ENCODE data around the gene HRG.
"Not testable (repeated sequence)": the region's sequence is repeated elsewhere in the genome, so short reads cannot be mapped to it uniquely, and the experiment has no call there.

Gene HRG

DNA sequence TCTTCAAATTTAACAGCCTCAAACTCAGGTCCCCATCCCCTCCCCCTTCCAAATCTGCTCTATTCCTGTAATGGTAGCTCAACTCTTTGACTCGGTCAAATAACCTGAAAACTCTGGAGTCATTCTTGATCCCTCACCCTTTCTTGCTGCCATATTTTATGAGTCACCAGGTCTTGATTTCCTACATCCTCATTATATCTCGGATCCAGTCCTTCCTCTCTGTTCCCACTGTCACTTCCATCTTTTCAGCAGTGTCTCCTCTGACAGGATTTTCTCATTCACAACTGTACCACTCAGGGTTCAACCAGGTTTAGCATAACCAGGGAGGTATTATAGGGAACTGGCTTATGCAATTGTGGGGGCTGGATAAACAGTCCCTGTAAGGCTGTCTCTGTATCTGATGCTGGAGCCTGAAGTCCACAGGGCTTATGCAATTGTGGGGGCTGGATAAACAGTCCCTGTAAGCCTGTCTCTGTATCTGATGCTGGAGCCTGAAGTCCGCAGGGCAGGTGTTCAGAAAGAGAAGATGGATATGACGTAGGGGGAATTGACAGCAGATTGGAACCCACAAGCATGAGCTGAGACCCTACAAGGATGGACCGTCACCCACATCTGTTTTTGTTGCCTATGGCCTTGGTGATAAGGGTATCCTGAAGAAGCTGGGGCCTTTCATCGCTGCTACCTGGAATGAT lies 34.7 kb upstream of the HRG start:
- no peak for DNase-seq
- no peaks in the 10 kb centered on the region for H3K9me3 Mint-ChIP-seq
- H3K4me3 Mint-ChIP-seq, result no peak overlapping the region
- peaks cover 12% of the 10 kb centered on the region for H3K27me3 Mint-ChIP-seq
- H3K36me3 Mint-ChIP-seq (ENCODE audit: low read depth), result no peaks in the 10 kb centered on the region
- no peaks in the 10 kb centered on the region for H3K4me1 Mint-ChIP-seq (ENCODE audit: low read depth)
- H3K27ac Mint-ChIP-seq, result no peak overlapping the region

DNA sequence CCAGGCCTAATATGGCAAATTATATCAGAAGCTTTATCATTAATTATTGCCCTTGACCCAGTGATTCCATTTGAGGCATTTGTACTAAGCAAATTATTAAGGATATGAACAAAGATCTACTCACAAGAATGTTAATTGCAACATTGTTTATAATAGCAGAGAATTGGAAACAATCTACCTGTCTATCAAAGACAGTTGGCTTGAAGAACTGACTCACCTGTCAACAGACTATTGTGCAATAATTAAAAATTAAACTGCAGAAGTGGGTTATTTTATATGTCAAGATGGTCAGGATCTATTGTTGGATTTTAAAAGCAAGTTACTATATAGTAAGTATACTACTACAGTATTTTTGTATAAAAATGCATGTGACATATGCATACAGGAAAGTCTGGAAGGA lies 32.3 kb upstream of the HRG start:
- Mint-ChIP-seq H3K36me3 (ENCODE audit: low read depth) (no peaks in the 10 kb centered on the region), H3K4me3 (no peak overlapping the region), H3K4me1 (ENCODE audit: low read depth) (no peaks in the 10 kb centered on the region), H3K27ac (no peak overlapping the region), H3K27me3 (peaks cover 9% of the 10 kb centered on the region), H3K9me3 (no peaks in the 10 kb centered on the region)
- DNase-seq, result no peak

DNA sequence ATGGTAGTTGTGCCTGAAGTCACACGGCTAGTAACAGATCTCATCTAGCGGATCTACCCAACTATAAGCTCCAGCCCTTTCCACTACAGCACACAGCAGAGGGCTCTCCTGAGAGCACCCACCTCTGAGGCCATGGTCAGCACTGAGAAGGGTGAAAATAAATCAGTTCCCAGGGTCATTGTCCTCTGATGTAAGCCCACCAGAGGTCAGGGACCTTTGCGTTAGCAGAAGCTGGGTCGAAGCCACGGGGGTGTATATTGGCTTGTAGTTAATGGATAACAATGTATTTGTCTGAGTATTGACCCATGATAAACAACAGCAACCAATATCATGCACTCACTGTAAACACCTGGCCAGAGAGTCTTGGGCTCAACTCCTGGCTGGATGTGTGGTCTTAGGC lies 31.6 kb upstream of the HRG start:
- H3K27ac Mint-ChIP-seq; H3K36me3 Mint-ChIP-seq (ENCODE audit: low read depth); H3K9me3 Mint-ChIP-seq; DNase-seq; H3K4me1 Mint-ChIP-seq (ENCODE audit: low read depth); H3K4me3 Mint-ChIP-seq: not testable (repeated sequence)
- peaks cover 13% of the 10 kb centered on the region for H3K27me3 Mint-ChIP-seq

DNA sequence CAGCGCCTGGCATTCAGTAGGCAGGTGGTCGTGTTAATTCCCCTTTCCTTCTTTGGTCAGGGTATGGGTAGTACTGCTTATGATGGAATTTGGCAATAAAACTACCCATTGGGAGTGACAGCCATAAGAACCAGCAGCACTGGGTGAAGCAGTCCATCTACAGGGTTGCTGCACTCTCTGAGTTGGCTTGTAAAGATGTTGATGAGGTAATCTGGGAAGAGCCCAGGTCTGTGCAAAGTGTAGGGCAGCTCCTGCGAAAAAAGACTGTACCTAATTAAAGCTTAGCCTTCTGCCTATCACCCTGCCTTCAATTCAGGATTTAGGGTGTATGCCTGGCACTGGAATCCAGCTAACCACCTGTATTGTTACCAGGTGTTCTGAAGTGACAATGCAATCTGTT lies 30.3 kb upstream of the HRG start:
- no peaks in the 10 kb centered on the region for H3K4me1 Mint-ChIP-seq (ENCODE audit: low read depth)
- no peaks in the 10 kb centered on the region for H3K9me3 Mint-ChIP-seq
- no peak overlapping the region for H3K27ac Mint-ChIP-seq
- DNase-seq, result no peak
- H3K4me3 Mint-ChIP-seq, result no peak overlapping the region
- H3K36me3 Mint-ChIP-seq (ENCODE audit: low read depth), result no peaks in the 10 kb centered on the region
- peaks cover 13% of the 10 kb centered on the region for H3K27me3 Mint-ChIP-seq

- peaks cover 8% of the 10 kb centered on the region for H3K4me1 Mint-ChIP-seq (ENCODE audit: low read depth)
- H3K36me3 Mint-ChIP-seq (ENCODE audit: low read depth), result no peaks in the 10 kb centered on the region
- peaks cover 11% of the 10 kb centered on the region for H3K27me3 Mint-ChIP-seq
- no peak overlapping the region for H3K27ac Mint-ChIP-seq
- H3K4me3 Mint-ChIP-seq, result no peak overlapping the region
- no peak for DNase-seq
- no peaks in the 10 kb centered on the region for H3K9me3 Mint-ChIP-seq
These were observed 29.3 kb upstream of the HRG start for GRCh38 chr3:186636536-186636935.

DNA sequence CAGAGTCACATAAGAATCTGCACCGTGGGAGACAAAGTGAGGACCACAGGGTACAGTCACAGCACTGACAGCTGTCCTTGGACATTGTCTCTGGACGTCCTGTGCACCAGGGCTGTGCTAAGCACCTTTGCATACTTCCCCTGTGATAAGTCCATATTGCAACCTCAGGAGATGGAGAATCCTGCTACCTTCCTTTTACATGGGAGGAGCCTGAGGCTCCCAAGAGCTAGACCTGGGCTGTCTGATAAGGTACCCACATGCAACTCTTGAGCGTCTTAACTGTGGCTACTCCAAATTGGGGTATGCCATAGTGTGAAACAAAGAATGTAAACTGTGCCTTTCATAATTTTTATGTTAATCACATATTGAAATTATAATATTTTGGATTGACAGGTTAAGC lies 28.1 kb upstream of the HRG start:
- Mint-ChIP-seq H3K9me3 (no peaks in the 10 kb centered on the region), H3K27me3 (peaks cover 11% of the 10 kb centered on the region), H3K4me3 (no peak overlapping the region), H3K27ac (no peak overlapping the region), H3K4me1 (ENCODE audit: low read depth) (peaks cover 19% of the 10 kb centered on the region), H3K36me3 (ENCODE audit: low read depth) (no peaks in the 10 kb centered on the region)
- no peak for DNase-seq

GRCh38 chr3:186638259-186638658 lies 27.6 kb upstream of the HRG start:
- DNase-seq, result no peak
- no peak overlapping the region for H3K27ac Mint-ChIP-seq
- H3K36me3 Mint-ChIP-seq (ENCODE audit: low read depth), result no peaks in the 10 kb centered on the region
- no peaks in the 10 kb centered on the region for H3K9me3 Mint-ChIP-seq
- H3K4me3 Mint-ChIP-seq, result no peak overlapping the region
- peaks cover 11% of the 10 kb centered on the region for H3K27me3 Mint-ChIP-seq
- H3K4me1 Mint-ChIP-seq (ENCODE audit: low read depth), result peaks cover 25% of the 10 kb centered on the region

- H3K9me3 Mint-ChIP-seq, result no peaks in the 10 kb centered on the region
- H3K36me3 Mint-ChIP-seq (ENCODE audit: low read depth), result no peaks in the 10 kb centered on the region
- H3K4me3 Mint-ChIP-seq, result no peak within 1 kb of the TSS
- H3K4me1 Mint-ChIP-seq (ENCODE audit: low read depth), result peaks cover 39% of the 10 kb centered on the region
- no peak for DNase-seq
- peaks cover 11% of the 10 kb centered on the region for H3K27me3 Mint-ChIP-seq
- H3K27ac Mint-ChIP-seq, result no peak within 1 kb of the TSS
These were observed 25.9 kb upstream of the HRG start, which contains the start of gene FETUB for GRCh38 chr3:186639778-186640472. TSS of gene FETUB (plus strand) at chr3:186640399. CDS start at chr3:186640461, 62 bp downstream.

GRCh38 chr3:186640473-186640818 lies 25.4 kb upstream of the HRG start:
- Mint-ChIP-seq H3K27me3 (peaks cover 11% of the 10 kb centered on the region), H3K4me1 (ENCODE audit: low read depth) (peaks cover 39% of the 10 kb centered on the region), H3K27ac (no peak overlapping the region), H3K4me3 (no peak overlapping the region), H3K36me3 (ENCODE audit: low read depth) (no peaks in the 10 kb centered on the region), H3K9me3 (no peaks in the 10 kb centered on the region)
- no peak for DNase-seq

- no peaks in the 10 kb centered on the region for H3K36me3 Mint-ChIP-seq (ENCODE audit: low read depth)
- H3K4me1 Mint-ChIP-seq (ENCODE audit: low read depth), result peaks cover 39% of the 10 kb centered on the region
- H3K4me3 Mint-ChIP-seq, result no peak overlapping the region
- peaks cover 11% of the 10 kb centered on the region for H3K27me3 Mint-ChIP-seq
- DNase-seq, result no peak
- no peak overlapping the region for H3K27ac Mint-ChIP-seq
- H3K9me3 Mint-ChIP-seq, result no peaks in the 10 kb centered on the region
These were observed 24.9 kb upstream of the HRG start for GRCh38 chr3:186640929-186641328.

DNA sequence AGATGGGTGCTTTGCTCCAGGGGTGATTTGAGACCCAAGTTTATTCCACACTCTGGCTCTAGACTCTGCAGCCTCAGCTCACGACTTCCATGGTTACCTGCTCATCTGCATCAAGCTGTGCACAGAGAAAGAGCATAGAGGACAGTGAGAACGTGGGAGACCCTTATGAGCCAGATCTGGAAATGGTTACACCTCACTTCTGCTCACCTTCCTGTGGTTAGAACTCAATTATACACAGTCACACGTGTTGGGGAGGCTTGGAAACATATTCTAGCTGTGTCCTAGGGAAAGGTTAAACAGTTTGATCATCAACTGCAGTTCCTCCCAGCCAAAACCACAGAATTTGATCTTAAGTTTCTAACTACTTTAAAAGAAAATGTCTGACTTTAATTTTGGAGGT lies 23.8 kb upstream of the HRG start:
- Mint-ChIP-seq H3K27me3 (peaks cover 11% of the 10 kb centered on the region), H3K9me3 (no peaks in the 10 kb centered on the region), H3K4me3 (no peak overlapping the region), H3K27ac (peak overlapping the region; percentile 14), H3K4me1 (ENCODE audit: low read depth) (peaks cover 39% of the 10 kb centered on the region), H3K36me3 (ENCODE audit: low read depth) (no peaks in the 10 kb centered on the region)
- DNase-seq, result no peak

- no peak for DNase-seq
These were observed 22.3 kb upstream of the HRG start for GRCh38 chr3:186643493-186643892.

GRCh38 chr3:186644683-186645082 lies 21.1 kb upstream of the HRG start:
- Mint-ChIP-seq H3K36me3 (ENCODE audit: low read depth) (no peaks in the 10 kb centered on the region), H3K9me3 (no peaks in the 10 kb centered on the region), H3K4me3 (no peak overlapping the region), H3K27ac (no peak overlapping the region), H3K27me3 (peaks cover 10% of the 10 kb centered on the region), H3K4me1 (ENCODE audit: low read depth) (peaks cover 39% of the 10 kb centered on the region)
- DNase-seq, result no peak

More at GRCh38 chr3:186643493-186643892, 22.3 kb upstream of the HRG start:
- no peaks in the 10 kb centered on the region for H3K36me3 Mint-ChIP-seq (ENCODE audit: low read depth)
- H3K4me1 Mint-ChIP-seq (ENCODE audit: low read depth), result peaks cover 39% of the 10 kb centered on the region
- H3K4me3 Mint-ChIP-seq, result no peak overlapping the region
- H3K27ac Mint-ChIP-seq, result peak overlapping the region; percentile 10
- peaks cover 14% of the 10 kb centered on the region for H3K27me3 Mint-ChIP-seq
- H3K9me3 Mint-ChIP-seq, result no peaks in the 10 kb centered on the region

- Mint-ChIP-seq H3K4me3 (no peak overlapping the region), H3K36me3 (ENCODE audit: low read depth) (no peaks in the 10 kb centered on the region), H3K4me1 (ENCODE audit: low read depth) (peaks cover 35% of the 10 kb centered on the region), H3K27me3 (peaks cover 4% of the 10 kb centered on the region), H3K27ac (no peak overlapping the region), H3K9me3 (no peaks in the 10 kb centered on the region)
- no peak for DNase-seq
These were observed 19.7 kb upstream of the HRG start for GRCh38 chr3:186646106-186646505.

DNA sequence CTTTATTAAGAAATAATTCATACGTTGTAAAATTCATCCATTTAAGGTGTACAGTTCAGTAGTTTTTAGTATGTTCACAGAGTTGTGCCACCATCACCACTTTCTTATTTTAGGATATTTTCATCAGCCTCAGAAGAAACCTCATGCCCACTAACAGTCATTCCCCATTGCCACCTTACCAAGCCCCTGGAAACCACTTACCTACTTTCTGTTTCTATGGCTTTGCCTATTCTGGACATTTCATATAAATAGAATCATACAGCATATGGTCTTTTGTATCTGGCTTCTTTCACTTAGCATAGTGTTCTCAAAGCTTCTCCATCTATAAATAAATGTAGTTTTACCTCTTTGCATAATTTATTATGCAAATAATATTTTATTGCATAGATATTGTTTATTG lies 19.0 kb upstream of the HRG start:
- no peaks in the 10 kb centered on the region for H3K9me3 Mint-ChIP-seq
- H3K36me3 Mint-ChIP-seq (ENCODE audit: low read depth), result no peaks in the 10 kb centered on the region
- no peak for DNase-seq
- no peak overlapping the region for H3K27ac Mint-ChIP-seq
- H3K27me3 Mint-ChIP-seq, result peaks cover 7% of the 10 kb centered on the region
- peaks cover 28% of the 10 kb centered on the region for H3K4me1 Mint-ChIP-seq (ENCODE audit: low read depth)
- no peak overlapping the region for H3K4me3 Mint-ChIP-seq
